ENCODE data around the gene CLEC4M. TPM values are rescaled to one million over a fixed set of nuclear protein-coding genes. Genes with fewer than 3 reads are reported as not detected.
A peak's percentile ranks its signal among the peaks of the same experiment; 100 is the strongest.
"Not testable (repeated sequence)": the region's sequence is repeated elsewhere in the genome, so short reads cannot be mapped to it uniquely, and the experiment has no call there.

The CLEC4M gene
- total RNA-seq, 1 donor from 2014 or later: not detected

- no peak overlapping the region for H3K27ac ChIP-seq
- no peaks in the 10 kb centered on the region for H3K4me1 Mint-ChIP-seq
- H3K36me3 ChIP-seq: no peaks in the 10 kb centered on the region
- peaks cover 5% of the 10 kb centered on the region for H3K4me1 ChIP-seq
- H3K9me3 ChIP-seq (ENCODE audit: low read depth): no peaks in the 10 kb centered on the region
- H2AFZ ChIP-seq (replicated peaks): no peak overlapping the region
- no peaks in the 10 kb centered on the region for H3K79me2 ChIP-seq (ENCODE audit: low read depth)
- H3K4me2 ChIP-seq: no peak overlapping the region
- peaks cover 67% of the 10 kb centered on the region for H3K27me3 Mint-ChIP-seq (ENCODE audit: insufficient read depth, low read depth)
- peaks cover 10% of the 10 kb centered on the region for H3F3A ChIP-seq (ENCODE audit: low read depth)
- no peak overlapping the region for H3K4me3 ChIP-seq
- peaks cover 16% of the 10 kb centered on the region for H4K20me1 ChIP-seq (ENCODE audit: low read depth)
- no peak overlapping the region for H3K27ac Mint-ChIP-seq
- H3K9ac ChIP-seq: no peak overlapping the region
- H3K36me3 Mint-ChIP-seq: no peaks in the 10 kb centered on the region
- H3K27me3 ChIP-seq: peaks cover 83% of the 10 kb centered on the region
- H3K4me3 Mint-ChIP-seq: no peak overlapping the region
- peaks cover 7% of the 10 kb centered on the region for H3K9me3 Mint-ChIP-seq
- TF ChIP-seq EZH2 (IDR thresholded peaks at IDR 0.05) (no peak), CTCF (IDR thresholded peaks at IDR 0.05) (no peak), EZH2phosphoT487 (IDR thresholded peaks at IDR 0.05) (no peak)
- no peak for DNase-seq (ENCODE audit: low spot score)
Observed at GRCh38 chr19:7790416-7790815, 27.4 kb downstream of the CLEC4M start.

- Histone ChIP-seq H4K20me1 (ENCODE audit: low read depth) (peaks cover 15% of the 10 kb centered on the region), H3K27ac (no peak overlapping the region), H3K4me1 (peaks cover 5% of the 10 kb centered on the region), H3K9me3 (ENCODE audit: low read depth) (no peaks in the 10 kb centered on the region), H2AFZ (replicated peaks) (no peak overlapping the region), H3K4me3 (no peak overlapping the region), H3K36me3 (no peaks in the 10 kb centered on the region), H3K27me3 (peaks cover 64% of the 10 kb centered on the region), H3K4me2 (no peak overlapping the region), H3K79me2 (ENCODE audit: low read depth) (no peaks in the 10 kb centered on the region), H3K9ac (no peak overlapping the region), H3F3A (ENCODE audit: low read depth) (peaks cover 4% of the 10 kb centered on the region)
- Mint-ChIP-seq H3K4me1 (no peaks in the 10 kb centered on the region), H3K4me3 (no peak overlapping the region), H3K27me3 (ENCODE audit: insufficient read depth, low read depth) (peaks cover 51% of the 10 kb centered on the region), H3K36me3 (no peaks in the 10 kb centered on the region), H3K27ac (no peak overlapping the region), H3K9me3 (peaks cover 3% of the 10 kb centered on the region)
- TF ChIP-seq EZH2phosphoT487 (IDR thresholded peaks at IDR 0.05) (no peak), EZH2 (IDR thresholded peaks at IDR 0.05) (no peak), CTCF (IDR thresholded peaks at IDR 0.05) (no peak)
- DNase-seq (ENCODE audit: low spot score): no peak
Observed at GRCh38 chr19:7792281-7792680, 29.2 kb downstream of the CLEC4M start.

- H3K4me2 ChIP-seq; H3F3A ChIP-seq (ENCODE audit: low read depth); H3K36me3 Mint-ChIP-seq; H3K4me1 ChIP-seq; H3K79me2 ChIP-seq (ENCODE audit: low read depth); H3K27ac ChIP-seq; H3K4me1 Mint-ChIP-seq; H3K9ac ChIP-seq; H3K36me3 ChIP-seq; H3K9me3 Mint-ChIP-seq; H2AFZ ChIP-seq (replicated peaks); H3K27ac Mint-ChIP-seq; H3K9me3 ChIP-seq (ENCODE audit: low read depth); H3K4me3 ChIP-seq; DNase-seq (ENCODE audit: low spot score): not testable (repeated sequence)
- Histone ChIP-seq H4K20me1 (ENCODE audit: low read depth) (peaks cover 11% of the 10 kb centered on the region), H3K27me3 (peaks cover 60% of the 10 kb centered on the region)
- peak overlapping the region; percentile 44 for H3K4me3 Mint-ChIP-seq
- peaks cover 47% of the 10 kb centered on the region for H3K27me3 Mint-ChIP-seq (ENCODE audit: insufficient read depth, low read depth)
Observed at GRCh38 chr19:7792701-7793100, 29.7 kb downstream of the CLEC4M start.

- Histone ChIP-seq H4K20me1 (ENCODE audit: low read depth) (peaks cover 9% of the 10 kb centered on the region), H3K79me2 (ENCODE audit: low read depth) (no peaks in the 10 kb centered on the region), H3K9me3 (ENCODE audit: low read depth) (no peaks in the 10 kb centered on the region), H3K4me1 (peaks cover 9% of the 10 kb centered on the region), H3K4me2 (no peak overlapping the region), H3K27me3 (peaks cover 52% of the 10 kb centered on the region), H3F3A (ENCODE audit: low read depth) (peaks cover 5% of the 10 kb centered on the region), H2AFZ (replicated peaks) (no peak overlapping the region), H3K27ac (no peak overlapping the region), H3K36me3 (no peaks in the 10 kb centered on the region), H3K4me3 (no peak overlapping the region), H3K9ac (no peak overlapping the region)
- H3K9me3 Mint-ChIP-seq: no peaks in the 10 kb centered on the region
- H3K36me3 Mint-ChIP-seq: no peaks in the 10 kb centered on the region
- DNase-seq (ENCODE audit: low spot score): no peak
- H3K4me3 Mint-ChIP-seq: no peak overlapping the region
- peaks cover 1% of the 10 kb centered on the region for H3K4me1 Mint-ChIP-seq
- no peak for TF ChIP-seq EZH2phosphoT487 (IDR thresholded peaks at IDR 0.05)
- TF ChIP-seq EZH2 (IDR thresholded peaks at IDR 0.05): no peak
- TF ChIP-seq CTCF (IDR thresholded peaks at IDR 0.05): no peak
- peaks cover 41% of the 10 kb centered on the region for H3K27me3 Mint-ChIP-seq (ENCODE audit: insufficient read depth, low read depth)
- H3K27ac Mint-ChIP-seq: no peak overlapping the region
Observed at GRCh38 chr19:7793493-7793892, 30.4 kb downstream of the CLEC4M start.

All from neural progenitor cell (in vitro differentiated cells).